HG03103 (cell line): ENCODE data around the gene NPIPB2.
"Not testable (repeated sequence)": the region's sequence is repeated elsewhere in the genome, so short reads cannot be mapped to it uniquely, and the experiment has no call there.

Source experiments
- ATAC-seq: cut with Tn5 transposase; IDR thresholded peaks from one replicate; pipeline ENCODE4 v1.9.1; 2021; ENCODE audit warnings: low read depth; ENCODE audit not compliant: unreplicated experiment

Gene NPIPB2

DNA sequence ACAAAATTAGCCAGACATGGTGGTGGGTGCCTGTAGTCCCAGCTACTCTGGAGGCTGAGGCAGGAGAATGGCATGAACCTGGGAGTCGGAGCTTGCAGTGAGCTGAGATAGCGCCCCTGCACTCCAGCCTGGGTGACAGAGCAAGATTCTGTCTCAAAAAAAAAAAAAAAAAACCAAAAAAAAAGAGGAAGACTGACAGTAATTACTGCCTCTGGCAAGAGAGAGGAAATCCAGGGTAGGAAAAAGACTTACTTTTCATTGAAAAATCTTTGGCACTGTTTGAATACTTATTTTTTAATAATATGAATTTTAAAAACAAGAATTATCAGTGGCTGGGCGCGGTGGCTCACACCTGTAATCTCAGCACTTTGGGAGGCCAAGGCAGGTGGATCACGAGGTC is 20.6 kb upstream of the NPIPB2 start:
- not testable (repeated sequence) for ATAC-seq

DNA sequence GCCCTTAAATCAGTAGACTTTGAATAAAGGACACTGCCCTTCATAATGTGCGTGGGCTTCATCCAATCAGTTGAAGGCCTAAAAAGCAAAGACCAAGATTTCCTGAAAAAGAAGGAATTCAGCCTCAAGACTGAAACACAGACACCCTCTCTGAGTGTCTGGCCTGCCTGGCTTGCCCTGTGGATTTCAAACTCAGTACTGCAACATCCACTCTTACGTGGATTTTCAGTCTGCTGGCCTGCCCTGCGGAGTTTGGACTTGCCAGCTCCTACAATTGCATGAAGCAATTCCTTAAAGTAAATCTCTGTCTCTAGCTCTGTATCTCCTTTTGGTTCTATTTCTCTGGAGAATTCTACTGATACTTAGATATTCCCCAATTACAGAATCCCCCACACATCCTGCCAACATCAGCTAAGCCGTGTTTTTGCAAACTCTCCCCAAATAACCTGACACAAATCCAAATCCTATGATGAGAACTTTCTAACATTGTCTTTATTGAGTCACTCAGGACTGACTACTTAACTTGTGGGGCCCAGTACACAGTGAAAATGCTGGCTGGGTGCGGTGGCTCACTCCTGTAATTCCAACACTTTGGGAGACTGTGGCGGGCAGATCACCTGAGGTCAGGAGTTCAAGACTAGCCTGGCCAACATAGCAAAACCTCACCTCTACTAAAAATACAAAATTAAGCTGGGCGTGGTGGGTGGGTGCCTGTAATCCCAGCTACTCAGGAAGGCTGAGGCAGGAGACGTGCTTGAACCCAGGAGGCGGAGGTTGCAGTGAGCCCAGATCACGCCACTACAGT is 15.9 kb upstream of the NPIPB2 start:
- ATAC-seq: no peak

DNA sequence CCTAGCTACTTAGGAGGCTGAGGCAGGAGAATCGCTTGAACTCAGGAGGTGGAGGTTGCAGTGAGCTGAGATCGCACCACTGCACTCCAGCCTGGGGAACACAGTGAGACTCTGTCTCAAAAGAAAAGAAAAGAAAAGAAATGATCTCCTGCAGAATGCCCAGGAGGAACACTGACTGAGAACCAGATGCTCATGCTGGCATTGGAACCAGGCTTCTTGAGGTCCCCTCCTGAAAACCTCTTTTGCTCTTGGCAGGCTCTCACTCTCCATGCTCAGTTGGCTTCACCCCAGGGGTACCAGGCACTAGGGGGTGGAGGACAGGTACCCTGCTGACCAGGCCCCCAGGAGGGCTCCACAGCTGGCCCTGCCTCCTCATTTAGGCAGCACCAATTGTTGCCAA is 14.7 kb upstream of the NPIPB2 start:
- ATAC-seq: no peak

DNA sequence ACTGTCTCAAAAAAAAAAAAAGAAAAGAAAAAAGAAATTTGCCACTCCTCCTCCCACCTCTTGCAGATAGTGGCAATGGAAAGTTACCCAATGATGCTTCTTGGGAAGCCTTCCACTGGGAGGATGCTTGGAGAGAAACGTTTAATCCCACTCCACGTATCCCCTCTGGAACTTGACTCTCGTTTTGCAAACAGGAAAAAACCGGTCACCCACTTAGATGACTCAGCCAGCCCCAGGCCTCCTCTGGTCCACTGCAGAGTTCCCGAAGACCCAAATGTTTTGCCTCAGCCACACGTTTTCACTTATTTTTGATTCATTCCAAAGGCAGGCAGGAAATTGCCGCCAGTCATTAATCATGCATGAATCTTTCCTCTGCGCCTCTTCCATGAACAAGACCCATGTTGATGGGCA is 13.9 kb upstream of the NPIPB2 start:
- no peak for ATAC-seq

DNA sequence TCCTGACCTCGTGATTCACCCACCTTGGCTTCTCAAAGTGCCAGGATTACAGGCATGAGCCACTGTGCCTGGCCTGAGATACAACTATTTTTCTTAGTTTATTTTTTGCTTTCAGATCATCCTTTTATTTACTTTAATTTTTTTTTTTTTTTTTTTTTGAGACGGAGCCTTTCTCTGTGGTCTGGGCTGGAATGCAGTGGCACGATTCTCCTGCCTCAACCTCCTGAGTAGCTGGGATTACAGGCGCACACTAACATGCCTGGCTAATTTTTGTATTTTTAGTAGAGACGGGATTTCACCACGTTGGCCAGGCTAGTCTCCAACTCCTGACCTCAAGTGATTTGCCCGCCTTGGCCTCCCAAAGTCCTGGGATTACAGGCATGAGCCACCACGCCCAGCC is 11.7 kb upstream of the NPIPB2 start:
- ATAC-seq: not testable (repeated sequence)

DNA sequence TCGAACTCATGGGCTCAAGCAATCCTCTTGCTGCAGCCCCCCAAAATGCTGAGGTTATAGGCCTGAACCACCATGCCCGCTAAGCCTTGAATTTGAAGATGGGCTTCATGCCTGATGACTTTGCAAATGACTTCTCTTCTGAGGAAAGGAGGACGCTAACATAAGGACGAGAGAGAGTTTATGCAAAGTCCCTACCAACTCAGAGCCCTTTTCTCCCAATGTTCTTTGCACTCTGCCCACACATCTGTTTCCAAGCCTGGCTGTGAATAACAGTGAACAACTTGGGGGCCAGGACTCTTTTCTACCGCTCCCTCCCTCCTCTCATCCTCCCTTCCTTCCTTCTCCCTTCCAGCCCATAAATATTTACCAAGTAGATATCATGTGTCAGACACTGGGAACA is 8.5 kb upstream of the NPIPB2 start:
- no peak for ATAC-seq

DNA sequence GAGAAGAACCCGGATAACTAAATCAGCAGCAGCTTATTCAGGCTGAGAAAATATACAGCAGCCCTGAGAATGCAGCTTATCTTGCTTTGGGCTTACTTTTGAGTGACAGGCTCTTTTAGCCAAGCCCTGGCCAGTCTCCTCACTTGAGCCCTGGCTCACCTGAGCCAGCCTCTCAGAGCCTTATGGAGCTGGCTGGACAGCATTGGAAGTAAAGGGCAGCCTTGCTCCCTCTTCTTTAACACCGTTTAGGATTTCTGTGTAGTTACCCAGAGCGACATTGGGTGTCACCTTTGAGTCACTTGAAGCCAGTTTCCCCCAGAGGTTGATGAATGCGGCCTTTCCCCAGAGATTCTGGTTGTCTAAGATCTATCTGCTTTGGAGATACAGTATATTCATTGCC is 7.7 kb upstream of the NPIPB2 start:
- ATAC-seq: no peak

DNA sequence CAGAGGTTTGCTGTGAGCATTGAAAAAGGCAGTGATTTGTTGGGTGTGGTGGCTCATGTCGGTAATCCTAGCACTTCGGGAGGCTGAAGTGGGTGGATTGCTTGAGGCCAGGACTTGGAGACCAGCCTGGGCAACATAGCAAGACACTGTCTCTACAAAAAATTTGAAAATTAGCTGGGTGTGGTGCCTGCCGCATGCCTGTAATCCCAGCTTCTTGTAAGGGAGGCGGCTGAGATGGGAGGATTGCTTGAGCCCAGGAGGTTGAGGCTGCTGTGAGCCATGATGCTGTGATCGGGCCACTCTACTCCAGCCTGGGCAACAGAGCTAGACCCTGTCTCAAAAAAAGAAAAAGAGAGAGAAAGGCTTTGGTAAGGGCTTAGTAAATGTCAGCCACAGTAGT is 7.0 kb upstream of the NPIPB2 start:
- no peak for ATAC-seq

DNA sequence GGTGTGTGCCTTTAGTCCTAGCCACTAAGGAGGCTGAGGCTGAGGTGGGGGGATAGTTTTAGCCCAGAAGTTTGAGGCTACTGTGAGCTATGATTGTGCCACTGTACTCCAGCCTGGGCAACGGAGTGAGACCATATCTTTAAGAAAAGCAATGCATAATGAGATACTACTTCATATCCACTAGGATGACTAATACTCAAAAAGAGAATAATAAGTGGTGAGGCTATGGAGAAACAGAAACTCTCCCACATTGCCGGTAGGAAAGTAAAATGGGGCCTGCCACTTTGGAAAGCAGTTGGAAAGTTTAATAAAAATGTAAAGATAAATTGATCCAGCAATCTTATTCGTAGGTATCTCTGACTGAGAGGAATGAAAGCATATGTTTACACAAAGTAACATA is 4.6 kb upstream of the NPIPB2 start:
- ATAC-seq: no peak

DNA sequence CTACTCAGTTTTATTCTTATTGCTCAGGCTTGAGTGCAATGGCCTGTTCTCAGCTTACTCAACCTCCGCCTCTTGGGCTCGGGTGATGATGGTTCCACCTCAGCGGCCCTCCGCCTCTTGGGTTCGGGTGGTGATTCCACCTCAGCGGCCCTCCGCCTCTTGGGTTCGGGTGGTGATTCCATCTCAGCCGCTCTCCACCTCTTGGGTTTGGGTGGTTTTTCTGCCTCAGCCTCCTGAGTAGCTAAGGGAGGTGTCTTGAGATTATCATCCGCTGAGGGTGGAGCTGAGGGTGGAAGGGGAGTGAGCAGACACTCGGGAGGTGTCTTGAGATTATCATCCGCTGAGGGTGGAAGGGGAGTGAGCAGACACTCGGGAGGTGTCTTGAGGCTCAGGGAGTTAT is 14.5 kb downstream of the NPIPB2 start:
- not testable (repeated sequence) for ATAC-seq

DNA sequence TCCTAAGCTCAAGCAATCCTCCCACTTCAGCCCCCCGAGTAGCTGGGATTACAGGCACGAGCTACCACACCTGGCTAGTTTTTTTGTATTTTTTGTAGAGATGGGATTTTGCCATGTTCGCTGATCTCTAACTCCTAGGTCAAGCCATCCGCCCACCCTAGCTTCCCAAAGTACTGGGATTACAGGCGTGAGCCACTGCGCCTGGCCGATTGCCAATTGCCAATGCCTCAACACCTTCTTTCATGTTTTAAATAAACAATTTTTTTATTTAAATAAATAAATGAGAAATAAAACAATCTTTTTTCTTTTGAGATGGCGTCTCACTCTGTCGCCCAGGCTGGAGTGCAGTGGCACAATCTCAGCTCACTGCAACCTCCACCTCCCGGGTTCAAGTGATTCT is 17.8 kb downstream of the NPIPB2 start:
- not testable (repeated sequence) for ATAC-seq

DNA sequence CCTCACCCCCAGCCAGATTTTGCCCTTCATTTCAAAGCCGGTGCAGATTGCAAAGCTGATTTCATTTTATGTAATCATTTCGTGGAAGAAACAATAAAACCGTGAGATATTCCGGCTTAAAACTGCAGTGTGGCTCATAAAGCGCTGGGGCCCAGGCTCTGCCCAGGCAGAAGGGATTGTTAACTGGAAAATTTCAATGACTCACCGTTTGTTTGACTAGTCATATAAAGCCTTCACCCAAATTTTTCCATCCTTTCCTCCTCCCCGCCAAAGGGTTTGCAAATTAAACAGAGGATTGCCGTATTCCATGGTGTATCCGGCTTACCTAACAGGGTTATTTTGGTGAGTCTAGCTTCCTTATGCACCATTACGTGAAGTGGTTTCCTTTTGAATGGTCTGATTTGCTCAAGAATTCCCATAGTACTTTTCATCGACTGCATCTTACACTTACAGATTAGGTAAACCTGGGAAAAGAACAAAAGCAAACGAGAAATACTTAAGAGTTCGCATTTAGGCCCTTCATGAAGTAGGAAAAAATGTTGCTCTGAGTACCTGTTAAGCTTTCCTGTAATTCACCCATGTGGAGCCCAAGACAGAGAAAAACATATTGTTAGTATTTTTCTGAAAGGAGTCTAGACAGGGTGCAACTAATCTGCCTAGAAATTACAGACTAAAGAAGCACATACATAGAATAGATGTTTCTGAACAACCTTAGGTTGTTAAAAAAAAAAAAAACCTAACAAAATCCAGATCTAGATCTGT is 25.1 kb downstream of the NPIPB2 start:
- no peak for ATAC-seq

DNA sequence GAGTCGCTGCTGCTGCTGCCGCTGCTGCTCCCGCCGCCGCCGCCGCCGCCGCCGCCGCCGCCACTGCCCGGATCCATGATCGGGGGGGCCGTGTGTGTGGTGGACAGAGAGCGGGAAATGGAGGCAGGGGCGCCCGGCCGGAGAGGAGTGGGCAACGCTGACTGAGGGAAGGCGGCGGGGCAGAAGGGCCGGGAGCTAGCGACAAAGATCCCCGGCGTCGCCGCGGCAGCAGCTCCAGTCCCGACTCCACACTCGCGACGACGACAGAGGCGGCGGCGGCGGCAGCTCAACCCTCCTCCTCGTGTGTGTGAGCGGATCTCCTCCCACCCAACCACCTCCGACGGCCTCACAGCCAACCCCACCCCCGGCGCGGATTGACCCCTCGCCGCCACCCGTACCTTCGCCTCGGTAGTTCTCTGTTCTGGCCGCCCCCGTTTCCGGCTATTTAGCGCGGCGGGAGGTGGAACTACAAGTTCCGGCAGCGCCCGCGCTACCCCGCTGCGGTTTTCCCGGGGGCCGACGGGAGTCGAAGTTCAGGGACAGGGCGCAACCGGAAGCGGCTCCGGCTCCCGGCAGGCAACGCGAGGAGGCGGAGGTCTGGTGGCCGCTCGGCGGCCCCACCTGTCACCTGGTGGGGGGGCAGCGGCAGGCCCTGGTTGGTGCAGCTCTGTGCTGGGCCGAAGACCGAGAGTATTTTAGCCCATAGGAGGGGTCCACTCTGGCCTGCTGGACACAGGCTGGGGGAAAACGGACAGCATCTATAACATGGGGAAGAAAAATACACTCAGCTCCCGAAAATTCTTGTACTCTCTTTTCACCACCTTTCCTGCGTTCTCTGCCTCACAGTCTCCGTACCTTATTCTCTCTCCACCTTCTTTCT is 26.0 kb downstream of the NPIPB2 start, which contains the start of gene GSPT1:
TSS of gene GSPT1 (minus strand) at position 313 of the 880 bp plus-strand sequence. CDS start at position 77, 236 bp downstream.
- ATAC-seq: peak; percentile 75

DNA sequence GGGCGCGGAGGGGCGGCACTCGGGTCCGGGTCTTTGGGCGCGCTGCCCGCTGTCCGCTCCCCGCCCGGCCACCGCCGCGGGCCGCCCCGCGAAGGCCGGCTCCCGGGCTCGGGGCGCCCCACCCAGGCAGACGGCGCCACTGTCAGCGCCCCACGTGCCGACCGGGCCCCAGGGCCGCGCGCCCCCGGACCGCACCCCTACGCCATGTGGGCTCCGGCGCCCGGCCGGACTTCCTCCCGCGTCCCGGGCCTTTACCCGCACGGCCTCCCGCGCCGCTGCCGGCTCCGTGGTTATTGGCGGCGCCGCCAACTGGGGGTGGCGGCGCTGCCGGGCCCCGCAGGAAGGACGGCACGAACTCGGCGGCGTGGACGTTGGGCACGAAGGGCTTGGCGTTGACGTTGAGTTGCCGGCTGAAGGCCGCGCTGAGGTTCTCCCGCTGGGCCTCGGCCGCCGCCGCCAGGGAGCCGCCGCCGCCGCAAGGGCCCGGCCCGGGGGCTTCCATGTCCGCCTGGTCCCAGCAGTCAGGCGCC is 26.7 kb downstream of the NPIPB2 start:
- ATAC-seq: peak; percentile 21

DNA sequence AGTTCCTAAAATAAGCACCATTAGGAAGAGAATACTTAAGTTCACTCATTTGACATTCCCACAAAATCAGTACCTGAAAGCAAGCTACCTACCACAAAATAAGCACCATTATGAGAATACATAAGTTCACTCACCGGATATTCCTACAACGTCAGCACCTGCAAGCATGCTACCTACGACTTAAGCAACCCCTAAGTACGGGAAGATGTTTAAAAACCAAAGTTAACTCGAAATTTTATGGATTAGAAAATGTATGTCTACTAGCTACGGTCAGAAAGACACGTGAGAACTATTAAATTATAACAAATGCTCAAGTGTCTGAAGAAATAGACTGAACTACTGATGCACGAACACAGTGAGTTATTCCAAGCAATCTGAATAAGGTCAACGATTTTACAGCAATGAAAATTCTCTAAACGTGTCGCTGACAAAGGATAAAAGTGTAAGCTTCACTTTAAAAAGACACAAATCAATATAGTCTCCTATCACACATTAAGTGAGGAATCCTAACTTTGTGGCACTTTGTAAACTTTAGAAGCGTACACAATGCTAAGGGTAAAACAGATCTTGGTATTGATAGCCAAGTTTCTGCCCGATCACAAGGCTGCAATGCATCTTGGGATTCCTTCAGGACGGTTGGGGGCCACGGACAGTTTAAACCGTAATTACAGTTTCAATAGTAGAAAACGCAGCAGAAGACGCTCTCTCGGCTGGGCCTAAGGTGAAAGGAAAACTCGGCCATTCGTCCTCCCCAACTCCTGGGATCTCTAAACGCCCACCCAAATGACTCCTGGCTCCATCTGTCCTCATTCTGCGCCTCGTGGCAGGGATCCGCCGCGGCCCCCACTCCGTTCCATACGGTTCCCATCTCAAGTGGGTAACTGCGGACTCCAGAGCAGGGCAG is 27.4 kb downstream of the NPIPB2 start:
- peak; percentile 2 for ATAC-seq

DNA sequence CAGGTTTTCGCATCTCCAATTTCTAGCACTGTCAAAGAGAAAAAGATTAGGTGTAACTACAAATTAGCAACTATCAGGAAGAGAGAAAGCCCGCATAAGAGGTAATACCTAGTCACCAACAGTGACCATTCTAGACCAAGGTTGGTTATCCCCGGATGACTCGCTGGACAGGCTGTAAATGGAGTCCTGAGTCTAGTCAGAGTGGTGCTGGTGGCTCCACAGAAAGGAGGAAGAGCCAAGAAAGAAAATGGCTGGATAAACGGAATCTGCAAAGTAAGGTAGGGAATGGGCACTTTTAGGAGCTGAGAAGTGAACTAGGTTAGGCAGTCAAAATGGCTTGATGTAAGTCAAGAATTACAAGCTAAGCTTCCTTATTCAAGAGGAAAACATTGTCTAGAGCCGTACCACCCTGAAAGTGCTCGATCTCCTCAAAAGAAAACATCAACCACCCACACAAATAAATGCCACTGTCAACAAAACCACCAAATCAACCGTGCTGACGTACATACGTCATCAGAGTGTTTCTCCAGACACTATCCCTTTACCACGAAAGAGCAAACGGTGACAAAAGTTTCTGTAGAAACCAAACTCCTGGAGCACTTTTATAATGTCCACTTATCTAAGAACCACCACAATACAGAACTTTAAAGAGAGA is 28.3 kb downstream of the NPIPB2 start:
- ATAC-seq: no peak

DNA sequence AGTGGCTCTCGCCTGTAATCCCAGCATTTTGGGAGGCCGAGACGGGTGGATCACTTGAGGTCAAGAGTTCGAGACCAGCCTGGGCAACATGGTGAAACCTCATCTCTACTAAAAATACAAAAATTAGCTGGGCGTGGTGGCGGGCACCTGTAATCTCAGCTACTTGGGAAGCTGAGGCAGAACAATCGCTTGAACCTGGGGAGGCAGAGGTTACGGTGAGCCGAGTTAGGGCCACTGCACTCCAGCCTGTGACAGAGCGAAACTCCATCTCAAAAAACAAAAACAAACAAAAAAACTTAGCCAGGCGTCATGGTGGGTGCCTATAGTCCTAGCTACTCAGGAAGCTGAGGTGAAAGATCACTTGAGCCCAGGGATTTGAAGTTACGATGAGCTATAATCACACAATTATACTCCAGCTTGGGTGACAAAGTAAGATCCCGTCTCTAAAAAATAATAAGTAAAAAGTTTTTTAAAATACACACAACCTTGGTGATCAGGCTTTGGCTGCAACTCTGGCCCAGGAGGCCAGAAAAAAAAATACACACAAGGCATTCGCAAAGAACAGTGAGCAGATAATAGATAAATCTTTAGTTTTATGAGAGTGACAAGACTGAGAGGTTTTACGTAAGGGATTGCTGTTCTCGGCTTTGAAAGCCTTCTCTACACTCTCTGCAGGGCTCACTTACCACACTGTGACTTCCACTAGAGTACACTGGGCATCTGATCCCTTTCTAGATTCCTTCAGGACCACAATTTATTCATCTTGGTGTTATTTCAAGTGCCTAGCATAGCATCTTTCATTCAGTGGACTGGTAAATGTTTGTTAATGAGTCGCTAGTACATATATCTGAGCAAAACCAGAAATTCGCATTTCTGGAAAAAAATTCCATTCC is 31.9 kb downstream of the NPIPB2 start:
- no peak for ATAC-seq
